HEK293 (cell line): ENCODE results near the gene OR2V1.
A peak's percentile ranks its signal among the peaks of the same experiment; 100 is the strongest.

Experiments used
- ATF2 ChIP-seq: fragments of 450-650 bp; formaldehyde crosslinking; IDR thresholded peaks from 2 replicates; pipeline ENCODE4 v1.5.1; 2016; ENCODE audit warnings: missing biosample characterization, missing genetic modification characterization, low read depth
- MEIS1 ChIP-seq: sonication (generic); formaldehyde crosslinking; IDR thresholded peaks from 2 replicates; pipeline ENCODE4 v1.8.1; 2022; ENCODE audit warnings: missing genetic modification reagents, mild to moderate bottlenecking, borderline replicate concordance
- TCF7L2 ChIP-seq: IDR thresholded peaks from 2 replicates; pipeline ENCODE4 v1.6.1; 2011; ENCODE audit warnings: low read depth, mild to moderate bottlenecking, inconsistent platforms, low read length, moderate library complexity, borderline replicate concordance
- TF ChIP-seq, protein P1 (sequence below): fragments of 450-650 bp; formaldehyde crosslinking; IDR thresholded peaks from 2 replicates; pipeline ENCODE4 v1.5.0; 2017; ENCODE audit warnings: missing biosample characterization, missing genetic modification characterization, borderline replicate concordance

- peak; percentile 43; the same call in 1 of the 2 replicates for TF ChIP-seq TCF7L2
- no peak for TF ChIP-seq ATF2 (tag by site-specific recombination)
- TF ChIP-seq MEIS1 (CRISPR knock-in tag) = no peak
- TF ChIP-seq, protein P1, sequence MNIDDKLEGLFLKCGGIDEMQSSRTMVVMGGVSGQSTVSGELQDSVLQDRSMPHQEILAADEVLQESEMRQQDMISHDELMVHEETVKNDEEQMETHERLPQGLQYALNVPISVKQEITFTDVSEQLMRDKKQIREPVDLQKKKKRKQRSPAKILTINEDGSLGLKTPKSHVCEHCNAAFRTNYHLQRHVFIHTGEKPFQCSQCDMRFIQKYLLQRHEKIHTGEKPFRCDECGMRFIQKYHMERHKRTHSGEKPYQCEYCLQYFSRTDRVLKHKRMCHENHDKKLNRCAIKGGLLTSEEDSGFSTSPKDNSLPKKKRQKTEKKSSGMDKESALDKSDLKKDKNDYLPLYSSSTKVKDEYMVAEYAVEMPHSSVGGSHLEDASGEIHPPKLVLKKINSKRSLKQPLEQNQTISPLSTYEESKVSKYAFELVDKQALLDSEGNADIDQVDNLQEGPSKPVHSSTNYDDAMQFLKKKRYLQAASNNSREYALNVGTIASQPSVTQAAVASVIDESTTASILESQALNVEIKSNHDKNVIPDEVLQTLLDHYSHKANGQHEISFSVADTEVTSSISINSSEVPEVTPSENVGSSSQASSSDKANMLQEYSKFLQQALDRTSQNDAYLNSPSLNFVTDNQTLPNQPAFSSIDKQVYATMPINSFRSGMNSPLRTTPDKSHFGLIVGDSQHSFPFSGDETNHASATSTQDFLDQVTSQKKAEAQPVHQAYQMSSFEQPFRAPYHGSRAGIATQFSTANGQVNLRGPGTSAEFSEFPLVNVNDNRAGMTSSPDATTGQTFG (tag by site-specific recombination) = no peak
Observed at GRCh38 chr5:181173420-181174342, 42.7 kb upstream of the OR2V1 start.
